Karpas-422 (cell line): ENCODE measurements around the gene HESX1. TPM values are rescaled to one million over a fixed set of nuclear protein-coding genes. Genes with fewer than 3 reads are reported as not detected.

Source experiments
- DNase-seq: peaks from one replicate; pipeline ENCODE4 v3.0.0-alpha.2; 2015
- H2AFZ ChIP-seq: fragments of 200-600 bp; sonication (generic); 2 replicates; pipeline ENCODE4 v1.6.1; 2014; ENCODE audit warnings: antibody characterized with exemption, low read length, mixed read lengths
- H3K27ac ChIP-seq: fragments of 200-600 bp; sonication (generic); 2 replicates; pipeline ENCODE4 v1.5.1; 2014; ENCODE audit warnings: mild to moderate bottlenecking, low read length, moderate library complexity
- H3K27me3 ChIP-seq: fragments of 200-600 bp; sonication (generic); 2 replicates; pipeline ENCODE4 v1.6.1; 2014; ENCODE audit warnings: low read length, mixed read lengths
- H3K36me3 ChIP-seq: fragments of 200-600 bp; sonication (generic); 2 replicates; pipeline ENCODE4 v1.6.1; 2014; ENCODE audit warnings: low read length, mixed read lengths; ENCODE audit not compliant: insufficient read depth
- H3K4me1 ChIP-seq: fragments of 200-600 bp; sonication (generic); 2 replicates; pipeline ENCODE4 v1.6.1; 2014; ENCODE audit warnings: mild to moderate bottlenecking, low read length, mixed read lengths
- H3K4me2 ChIP-seq: fragments of 200-600 bp; sonication (generic); 2 replicates; pipeline ENCODE4 v1.6.1; 2014; ENCODE audit warnings: low read length, low read depth, mild to moderate bottlenecking; ENCODE audit not compliant: poor library complexity, severe bottlenecking
- H3K4me3 ChIP-seq: fragments of 200-600 bp; sonication (generic); 2 replicates; pipeline ENCODE4 v1.5.1; 2014; ENCODE audit warnings: mild to moderate bottlenecking, antibody characterized with exemption, low read length, mixed read lengths
- H3K79me2 ChIP-seq: fragments of 200-600 bp; sonication (generic); 2 replicates; pipeline ENCODE4 v1.6.1; 2014; ENCODE audit warnings: mild to moderate bottlenecking, low read length, mixed read lengths
- H3K9ac ChIP-seq: fragments of 200-600 bp; sonication (generic); 2 replicates; pipeline ENCODE4 v1.6.0; 2014; ENCODE audit warnings: low read length
- H3K9me2 ChIP-seq: fragments of 200-600 bp; sonication (generic), shearing (Covaris generic); replicated peaks from 2 replicates; pipeline ENCODE4 v1.6.0; 2014; ENCODE audit warnings: mild to moderate bottlenecking, low read length, moderate library complexity; ENCODE audit not compliant: insufficient read depth
- H3K9me3 ChIP-seq: fragments of 300-700, 200-600 bp; sonication (generic); 2 replicates; pipeline ENCODE4 v1.6.1; 2014; ENCODE audit warnings: low read length, mixed read lengths
- H4K20me1 ChIP-seq: fragments of 200-600 bp; sonication (generic); 2 replicates; pipeline ENCODE4 v1.6.1; 2014; ENCODE audit warnings: mild to moderate bottlenecking, antibody characterized with exemption, low read length, low read depth; ENCODE audit not compliant: insufficient read depth
- total RNA-seq: library from RNA; depleted of rRNA; stranded (reverse); fragments of >200 nt; shearing (Covaris generic); gene quantifications from 2 replicates; pipeline ENCODE4 v1.2.3, GENCODE V29; 2014; ENCODE audit warnings: low replicate concordance

The HESX1 gene
- total RNA-seq, 1 experiment from 2014 or later: 3.4 TPM

GRCh38 chr3:57164657-57165573 lies 34.9 kb downstream of the HESX1 start, which contains the start of gene IL17RD:
Gene IL17RD (minus strand): TSS chr3:57165353. CDS start chr3:57165286, 67 bp downstream.
- no peak within 1 kb of the TSS for H2AFZ ChIP-seq
- peak within 1 kb of the TSS; percentile 57; the same call in 1 of the 2 replicates for H3K4me3 ChIP-seq
- H3K27me3 ChIP-seq: no peaks in the 10 kb centered on the region
- peak within 1 kb of the TSS; percentile 57 for H3K4me2 ChIP-seq
- H4K20me1 ChIP-seq: no peaks in the 10 kb centered on the region
- H3K79me2 ChIP-seq: no peaks in the 10 kb centered on the region
- H3K9me3 ChIP-seq: no peaks in the 10 kb centered on the region
- no peaks in the 10 kb centered on the region for H3K9me2 ChIP-seq
- H3K4me1 ChIP-seq: peaks cover 21% of the 10 kb centered on the region
- no peak within 1 kb of the TSS for H3K27ac ChIP-seq
- DNase-seq: peak; percentile 85
- H3K9ac ChIP-seq: peak within 1 kb of the TSS; percentile 51
- no peaks in the 10 kb centered on the region for H3K36me3 ChIP-seq

- peak overlapping the region; percentile 57 for H3K4me2 ChIP-seq
- no peaks in the 10 kb centered on the region for H3K27me3 ChIP-seq
- H3K4me3 ChIP-seq: no peak overlapping the region
- no peak overlapping the region for H3K9ac ChIP-seq
- no peaks in the 10 kb centered on the region for H3K79me2 ChIP-seq
- no peak overlapping the region for H2AFZ ChIP-seq
- no peak for DNase-seq
- peaks cover 14% of the 10 kb centered on the region for H3K4me1 ChIP-seq
- no peak overlapping the region for H3K27ac ChIP-seq
- H3K36me3 ChIP-seq: no peaks in the 10 kb centered on the region
- H4K20me1 ChIP-seq: no peaks in the 10 kb centered on the region
- no peaks in the 10 kb centered on the region for H3K9me3 ChIP-seq
- no peaks in the 10 kb centered on the region for H3K9me2 ChIP-seq
Observed at GRCh38 chr3:57164217-57164656, 35.5 kb downstream of the HESX1 start.

GRCh38 chr3:57163751-57164150 lies 36.0 kb downstream of the HESX1 start:
- Histone ChIP-seq H3K9ac (no peak overlapping the region), H3K4me2 (no peak overlapping the region)

GRCh38 chr3:57161915-57162314 lies 37.9 kb downstream of the HESX1 start:
- H3K36me3 ChIP-seq: no peaks in the 10 kb centered on the region
- no peak overlapping the region for H3K4me3 ChIP-seq
- H3K9ac ChIP-seq: no peak overlapping the region
- no peak overlapping the region for H2AFZ ChIP-seq
- H3K9me3 ChIP-seq: no peaks in the 10 kb centered on the region
- H4K20me1 ChIP-seq: no peaks in the 10 kb centered on the region
- H3K79me2 ChIP-seq: no peaks in the 10 kb centered on the region
- H3K27ac ChIP-seq: no peak overlapping the region
- no peak for DNase-seq
- no peaks in the 10 kb centered on the region for H3K9me2 ChIP-seq
- no peak overlapping the region for H3K4me2 ChIP-seq
- H3K27me3 ChIP-seq: no peaks in the 10 kb centered on the region
- peaks cover 14% of the 10 kb centered on the region for H3K4me1 ChIP-seq

More at GRCh38 chr3:57163751-57164150, 36.0 kb downstream of the HESX1 start:
- DNase-seq: no peak
- Histone ChIP-seq H3K9me3 (no peaks in the 10 kb centered on the region), H3K9me2 (no peaks in the 10 kb centered on the region), H3K4me3 (no peak overlapping the region), H3K4me1 (peaks cover 12% of the 10 kb centered on the region), H2AFZ (no peak overlapping the region), H3K79me2 (no peaks in the 10 kb centered on the region), H3K36me3 (no peaks in the 10 kb centered on the region), H3K27ac (no peak overlapping the region), H4K20me1 (no peaks in the 10 kb centered on the region), H3K27me3 (no peaks in the 10 kb centered on the region)

- Histone ChIP-seq H3K79me2 (no peaks in the 10 kb centered on the region), H4K20me1 (no peaks in the 10 kb centered on the region), H3K4me2 (no peak overlapping the region), H3K4me1 (peaks cover 14% of the 10 kb centered on the region), H3K9ac (no peak overlapping the region), H3K9me3 (no peaks in the 10 kb centered on the region), H3K27ac (no peak overlapping the region), H3K4me3 (no peak overlapping the region), H3K9me2 (no peaks in the 10 kb centered on the region), H3K36me3 (no peaks in the 10 kb centered on the region), H2AFZ (no peak overlapping the region), H3K27me3 (no peaks in the 10 kb centered on the region)
- DNase-seq: no peak
Observed at GRCh38 chr3:57160765-57161538, 38.8 kb downstream of the HESX1 start.

GRCh38 chr3:57160076-57160764 lies 39.6 kb downstream of the HESX1 start:
- Histone ChIP-seq H2AFZ (no peak overlapping the region), H3K79me2 (no peaks in the 10 kb centered on the region), H3K36me3 (no peaks in the 10 kb centered on the region), H3K27ac (no peak overlapping the region), H3K4me3 (no peak overlapping the region), H3K9me2 (no peaks in the 10 kb centered on the region), H3K27me3 (no peaks in the 10 kb centered on the region), H3K4me2 (no peak overlapping the region), H3K4me1 (peaks cover 14% of the 10 kb centered on the region), H3K9me3 (no peaks in the 10 kb centered on the region), H4K20me1 (no peaks in the 10 kb centered on the region), H3K9ac (no peak overlapping the region)
- no peak for DNase-seq

GRCh38 chr3:57158813-57159738 lies 40.7 kb downstream of the HESX1 start:
- Histone ChIP-seq H3K9ac (no peak overlapping the region), H3K79me2 (no peaks in the 10 kb centered on the region), H3K36me3 (no peaks in the 10 kb centered on the region), H4K20me1 (no peaks in the 10 kb centered on the region), H3K9me2 (no peaks in the 10 kb centered on the region), H3K4me1 (peaks cover 14% of the 10 kb centered on the region), H2AFZ (no peak overlapping the region), H3K27me3 (no peaks in the 10 kb centered on the region), H3K27ac (no peak overlapping the region), H3K4me3 (no peak overlapping the region), H3K4me2 (no peak overlapping the region), H3K9me3 (no peaks in the 10 kb centered on the region)
- no peak for DNase-seq
